Neural progenitor cell (in vitro differentiated cells): Measurements from ENCODE around the gene TNP1.

ENCODE experiments used
- EZH2 ChIP-seq: fragments of 200-600 bp; sonication (generic); IDR thresholded peaks from 2 replicates; pipeline ENCODE4 v1.6.1; 2017; ENCODE audit warnings: antibody characterized with exemption, mild to moderate bottlenecking, moderate library complexity
- EZH2phosphoT487 ChIP-seq: fragments of 200-600 bp; sonication (generic); IDR thresholded peaks from 2 replicates; pipeline ENCODE4 v1.6.1; 2017; ENCODE audit warnings: antibody characterized with exemption
- TF ChIP-seq, protein P1 (sequence below): fragments of 200-600 bp; sonication (generic); IDR thresholded peaks from 2 replicates; pipeline ENCODE4 v1.5.1; 2017; ENCODE audit warnings: antibody characterized with exemption, mild to moderate bottlenecking

DNA sequence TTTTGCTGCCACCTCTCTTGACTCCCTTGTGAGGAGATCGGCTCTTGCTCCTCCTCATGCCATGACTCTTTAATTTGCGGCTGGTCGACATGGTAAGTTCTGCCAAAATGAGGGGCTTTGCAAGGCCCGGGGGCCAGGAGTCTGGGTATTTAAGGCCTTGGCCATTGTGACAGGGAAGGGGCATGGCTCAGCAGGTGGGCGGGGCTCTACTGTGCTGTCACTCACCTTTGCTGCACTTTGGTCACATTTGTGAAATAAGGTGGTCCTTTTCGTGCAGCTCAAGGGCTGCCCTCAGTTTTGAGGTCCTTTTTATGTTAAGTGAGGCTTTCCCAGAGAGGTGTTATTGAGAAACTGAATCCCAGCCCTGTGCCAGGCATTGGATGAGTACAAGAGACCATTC, at the start of gene TNP1:
- TF ChIP-seq, protein P1, sequence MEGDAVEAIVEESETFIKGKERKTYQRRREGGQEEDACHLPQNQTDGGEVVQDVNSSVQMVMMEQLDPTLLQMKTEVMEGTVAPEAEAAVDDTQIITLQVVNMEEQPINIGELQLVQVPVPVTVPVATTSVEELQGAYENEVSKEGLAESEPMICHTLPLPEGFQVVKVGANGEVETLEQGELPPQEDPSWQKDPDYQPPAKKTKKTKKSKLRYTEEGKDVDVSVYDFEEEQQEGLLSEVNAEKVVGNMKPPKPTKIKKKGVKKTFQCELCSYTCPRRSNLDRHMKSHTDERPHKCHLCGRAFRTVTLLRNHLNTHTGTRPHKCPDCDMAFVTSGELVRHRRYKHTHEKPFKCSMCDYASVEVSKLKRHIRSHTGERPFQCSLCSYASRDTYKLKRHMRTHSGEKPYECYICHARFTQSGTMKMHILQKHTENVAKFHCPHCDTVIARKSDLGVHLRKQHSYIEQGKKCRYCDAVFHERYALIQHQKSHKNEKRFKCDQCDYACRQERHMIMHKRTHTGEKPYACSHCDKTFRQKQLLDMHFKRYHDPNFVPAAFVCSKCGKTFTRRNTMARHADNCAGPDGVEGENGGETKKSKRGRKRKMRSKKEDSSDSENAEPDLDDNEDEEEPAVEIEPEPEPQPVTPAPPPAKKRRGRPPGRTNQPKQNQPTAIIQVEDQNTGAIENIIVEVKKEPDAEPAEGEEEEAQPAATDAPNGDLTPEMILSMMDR = no peak
- TF ChIP-seq EZH2phosphoT487 (no peak), EZH2 (no peak)
